Liver (tissue), 3 donors: ENCODE data around the gene DNM3.

Experiments
- ATF3 ChIP-seq: IDR thresholded peaks from 2 replicates; pipeline ENCODE4 v1.6.1; 2016; ENCODE audit warnings: antibody characterized with exemption
- CTCF ChIP-seq: fragments of 150-350 bp; IDR thresholded peaks from 2 replicates; pipeline ENCODE4 v1.5.1; 2017; ENCODE audit warnings: improper control_type of control experiment, low read depth, low read length; ENCODE audit not compliant: missing input control
- EGR1 ChIP-seq, 2 donors: IDR thresholded peaks; 2 replicates each; pipeline ENCODE4 v1.6.1; 2016 to 2018; ENCODE audit warnings: antibody characterized with exemption in 2 of 2, low read depth in 2 of 2
- FOXA1 ChIP-seq: IDR thresholded peaks from 2 replicates; pipeline ENCODE4 v1.6.1; 2016; ENCODE audit warnings: antibody characterized with exemption
- FOXA2 ChIP-seq: IDR thresholded peaks from 2 replicates; pipeline ENCODE4 v1.6.1; 2016; ENCODE audit warnings: antibody characterized with exemption
- MAX ChIP-seq: IDR thresholded peaks from 2 replicates; pipeline ENCODE4 v1.6.1; 2016; ENCODE audit warnings: antibody characterized with exemption
- NR2F2 ChIP-seq: IDR thresholded peaks from 2 replicates; pipeline ENCODE4 v1.6.1; 2016; ENCODE audit warnings: antibody characterized with exemption
- RAD21 ChIP-seq, 2 donors: IDR thresholded peaks; 2 replicates each; pipeline ENCODE4 v1.6.1; 2016; ENCODE audit warnings: antibody characterized with exemption in 2 of 2, mild to moderate bottlenecking in 2 of 2
- REST ChIP-seq: IDR thresholded peaks from 2 replicates; pipeline ENCODE4 v1.6.1; 2016; ENCODE audit warnings: antibody characterized with exemption, mild to moderate bottlenecking
- TAF1 ChIP-seq: conservative IDR thresholded peaks from 2 replicates; pipeline ENCODE4 v1.6.1; 2016; ENCODE audit warnings: antibody characterized with exemption, mild to moderate bottlenecking
- donor health status: healthy.
- donor health status: healthy.

- TF ChIP-seq FOXA1 (no peak), TAF1 (no peak), CTCF (no peak), REST (no peak), RAD21 (IDR thresholded peaks at IDR 0.05) (no peak), ATF3 (no peak), MAX (no peak), NR2F2 (no peak), EGR1 (IDR thresholded peaks at IDR 0.05; ENCODE audit: low read depth in 2 of 2) (no peak), FOXA2 (no peak)
Observed at GRCh38 chr1:171877701-171878100, 36.4 kb downstream of the DNM3 start.
